Mucosa of rectum (tissue), 2 donors: ENCODE measurements around the gene ACO2.
A peak's percentile ranks its signal among the peaks of the same experiment; 100 is the strongest.
"Not testable (repeated sequence)": the region's sequence is repeated elsewhere in the genome, so short reads cannot be mapped to it uniquely, and the experiment has no call there.

Source experiments
- H3K27ac ChIP-seq, 2 donors: one replicate each; pipeline ENCODE4 v1.7.0; 2013; ENCODE audit warnings: inconsistent platforms in 2 of 2, low read depth in 2 of 2, low read length in 2 of 2
- H3K27me3 ChIP-seq, 2 donors: one replicate each; pipeline ENCODE4 v1.7.0; 2013; ENCODE audit warnings: low read length in 2 of 2; ENCODE audit not compliant: control insufficient read depth in 2 of 2, insufficient read depth in 2 of 2
- H3K36me3 ChIP-seq, 2 donors: one replicate each; pipeline ENCODE4 v1.7.0; 2013; ENCODE audit warnings: low read length in 2 of 2; ENCODE audit not compliant: control insufficient read depth in 2 of 2, insufficient read depth in 2 of 2
- H3K4me1 ChIP-seq, 2 donors: one replicate each; pipeline ENCODE4 v1.7.0; 2013; ENCODE audit warnings: low read length in 2 of 2, mild to moderate bottlenecking in 1 of 2; ENCODE audit not compliant: control insufficient read depth in 2 of 2, insufficient read depth in 2 of 2
- H3K4me3 ChIP-seq, 2 donors: one replicate each; pipeline ENCODE4 v1.7.0; 2013; ENCODE audit warnings: low read length in 2 of 2
- H3K9ac ChIP-seq, 2 donors: one replicate each; pipeline ENCODE4 v1.7.0; 2013; ENCODE audit warnings: low read length in 2 of 2, low read depth in 1 of 2, mild to moderate bottlenecking in 1 of 2
- H3K9me3 ChIP-seq, 2 donors: one replicate each; pipeline ENCODE4 v1.7.0; 2013; ENCODE audit warnings: low read length in 2 of 2; ENCODE audit not compliant: control insufficient read depth in 2 of 2
- donor health status: healthy.
- donor health status: Normal muscosa, but diverticular disease.

ACO2 gene

GRCh38 chr22:41556561-41556960 lies 87.6 kb downstream of the ACO2 start:
- H3K27ac ChIP-seq = no peak overlapping the region
- H3K4me1 ChIP-seq = peaks cover 2 to 3% of the 10 kb centered on the region in 2 donors

DNA sequence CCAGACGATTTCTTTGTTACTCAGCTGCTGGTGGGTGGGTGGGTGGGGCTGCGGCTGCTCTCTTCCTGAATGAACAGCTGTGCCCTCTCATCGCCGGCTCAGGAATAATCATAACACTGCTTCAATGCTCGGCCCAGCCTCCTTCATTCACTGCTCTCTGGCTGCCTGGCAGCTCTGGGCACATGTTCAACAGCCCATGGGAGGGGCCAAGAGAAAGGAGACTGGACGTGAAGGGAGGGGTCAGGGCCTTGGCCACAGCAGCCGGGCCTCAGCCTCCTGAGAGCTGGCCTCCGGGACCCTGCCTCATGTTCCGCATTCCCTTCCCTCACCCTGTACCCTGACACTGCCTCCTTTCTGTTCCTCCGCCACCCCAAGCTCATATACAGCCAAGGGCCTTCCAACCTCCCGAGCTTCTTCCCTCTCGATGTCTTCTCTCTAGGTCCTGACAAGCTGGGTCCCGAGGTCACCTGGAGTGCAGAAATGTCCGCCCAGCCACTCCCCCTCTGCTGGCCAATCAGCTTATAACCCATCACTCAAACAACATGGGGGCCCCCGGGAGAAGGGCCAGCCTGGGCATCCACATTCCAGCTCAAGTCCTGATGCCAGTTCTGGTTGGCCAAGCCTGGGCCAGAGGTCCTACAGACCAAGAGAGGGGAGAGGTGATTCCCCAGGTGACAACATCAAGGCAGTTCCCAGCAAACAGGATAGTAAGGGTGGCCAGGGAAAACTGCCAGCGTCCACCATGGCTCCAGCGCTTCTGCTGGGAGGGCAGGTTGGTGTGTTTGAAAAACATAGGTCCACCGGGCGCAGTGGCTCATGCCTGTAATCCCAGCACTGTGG lies 88.7 kb downstream of the ACO2 start:
- Histone ChIP-seq H3K36me3 (no peaks in the 10 kb centered on the region), H3K9ac (no peak overlapping the region), H3K27me3 (peaks cover 0 to 8% of the 10 kb centered on the region in 2 donors), H3K27ac (peak overlapping the region; percentile 17 to 35), H3K9me3 (no peaks in the 10 kb centered on the region), H3K4me1 (peaks cover 2 to 3% of the 10 kb centered on the region in 2 donors), H3K4me3 (no peak overlapping the region)

More at GRCh38 chr22:41556561-41556960, 87.6 kb downstream of the ACO2 start:
- peaks cover 0 to 8% of the 10 kb centered on the region in 2 donors for H3K27me3 ChIP-seq
- no peaks in the 10 kb centered on the region for H3K36me3 ChIP-seq
- no peak overlapping the region for H3K4me3 ChIP-seq
- no peak overlapping the region for H3K9ac ChIP-seq
- no peaks in the 10 kb centered on the region for H3K9me3 ChIP-seq

DNA sequence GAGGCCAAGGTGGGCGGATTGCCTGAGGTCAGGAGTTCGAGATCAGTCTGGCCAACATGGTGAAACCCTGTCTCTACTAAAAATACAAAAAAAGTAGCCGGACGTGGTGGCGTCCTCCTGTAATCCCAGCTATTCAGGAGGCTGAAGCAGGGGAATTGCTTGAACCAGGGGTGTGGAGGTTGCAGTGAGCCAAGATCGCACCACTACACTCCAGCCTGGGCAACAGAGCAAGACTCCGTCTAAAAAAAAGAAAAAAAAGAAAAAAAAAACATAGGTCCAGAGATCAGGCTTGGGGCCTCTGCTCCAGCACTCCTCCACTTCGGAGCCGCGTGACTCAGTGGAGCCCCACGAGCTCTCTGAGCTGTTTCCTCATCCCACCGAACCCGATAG lies 89.3 kb downstream of the ACO2 start:
- H3K9me3 ChIP-seq, H3K4me1 ChIP-seq, H3K9ac ChIP-seq, H3K27me3 ChIP-seq, H3K36me3 ChIP-seq, H3K27ac ChIP-seq, H3K4me3 ChIP-seq: not testable (repeated sequence)

GRCh38 chr22:41560095-41560471 lies 91.2 kb downstream of the ACO2 start:
- Histone ChIP-seq H3K27ac (no peak overlapping the region), H3K36me3 (no peaks in the 10 kb centered on the region), H3K9ac (no peak overlapping the region), H3K9me3 (no peaks in the 10 kb centered on the region), H3K4me1 (peaks cover 2 to 3% of the 10 kb centered on the region in 2 donors), H3K27me3 (peaks cover 0 to 8% of the 10 kb centered on the region in 2 donors), H3K4me3 (no peak overlapping the region)

DNA sequence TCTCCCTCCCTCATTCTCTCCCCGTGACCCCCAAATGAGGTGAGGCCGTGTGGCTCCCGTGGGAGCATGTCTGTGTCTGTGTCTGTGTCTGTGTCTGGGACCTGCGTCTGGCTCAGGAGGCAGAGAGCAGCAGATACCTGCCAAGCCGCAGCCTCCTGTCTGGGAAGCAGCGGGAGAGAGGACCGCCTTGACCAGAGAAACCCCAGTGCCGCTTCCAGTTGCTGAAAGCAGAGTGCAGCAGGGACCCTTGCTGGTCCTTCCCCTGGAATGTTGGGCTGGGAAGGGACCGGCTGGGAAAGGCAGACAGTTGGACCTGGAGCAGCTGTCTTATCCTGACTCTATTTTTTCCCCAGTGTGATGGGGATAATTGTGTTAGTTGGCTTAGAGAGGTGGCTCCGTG lies 92.4 kb downstream of the ACO2 start:
- H3K4me3 ChIP-seq = peak overlapping the region in 1 of 2 donors; percentile 28
- no peaks in the 10 kb centered on the region for H3K9me3 ChIP-seq
- peaks cover 0 to 8% of the 10 kb centered on the region in 2 donors for H3K27me3 ChIP-seq
- H3K4me1 ChIP-seq = peaks cover 2 to 3% of the 10 kb centered on the region in 2 donors
- no peaks in the 10 kb centered on the region for H3K36me3 ChIP-seq
- no peak overlapping the region for H3K9ac ChIP-seq
- H3K27ac ChIP-seq = no peak overlapping the region

- Histone ChIP-seq H3K36me3 (no peaks in the 10 kb centered on the region), H3K9me3 (no peaks in the 10 kb centered on the region), H3K4me3 (no peak overlapping the region), H3K4me1 (peaks cover 2 to 3% of the 10 kb centered on the region in 2 donors), H3K27ac (no peak overlapping the region), H3K27me3 (peaks cover 0 to 8% of the 10 kb centered on the region in 2 donors), H3K9ac (no peak overlapping the region)
These were observed 92.9 kb downstream of the ACO2 start for GRCh38 chr22:41561788-41562187.

- H3K9ac ChIP-seq = no peak overlapping the region
- no peak overlapping the region for H3K4me3 ChIP-seq
- H3K9me3 ChIP-seq = no peaks in the 10 kb centered on the region
- no peaks in the 10 kb centered on the region for H3K36me3 ChIP-seq
- H3K4me1 ChIP-seq = peaks cover 0 to 2% of the 10 kb centered on the region in 2 donors
- no peak overlapping the region for H3K27ac ChIP-seq
- peaks cover 0 to 8% of the 10 kb centered on the region in 2 donors for H3K27me3 ChIP-seq
These were observed 93.5 kb downstream of the ACO2 start for GRCh38 chr22:41562461-41562860.

- Histone ChIP-seq H3K9me3 (no peaks in the 10 kb centered on the region), H3K36me3 (no peaks in the 10 kb centered on the region), H3K27ac (no peak overlapping the region), H3K4me1 (no peaks in the 10 kb centered on the region), H3K27me3 (peaks cover 0 to 8% of the 10 kb centered on the region in 2 donors), H3K4me3 (no peak overlapping the region), H3K9ac (no peak overlapping the region)
These were observed 94.3 kb downstream of the ACO2 start for GRCh38 chr22:41563051-41563711.

DNA sequence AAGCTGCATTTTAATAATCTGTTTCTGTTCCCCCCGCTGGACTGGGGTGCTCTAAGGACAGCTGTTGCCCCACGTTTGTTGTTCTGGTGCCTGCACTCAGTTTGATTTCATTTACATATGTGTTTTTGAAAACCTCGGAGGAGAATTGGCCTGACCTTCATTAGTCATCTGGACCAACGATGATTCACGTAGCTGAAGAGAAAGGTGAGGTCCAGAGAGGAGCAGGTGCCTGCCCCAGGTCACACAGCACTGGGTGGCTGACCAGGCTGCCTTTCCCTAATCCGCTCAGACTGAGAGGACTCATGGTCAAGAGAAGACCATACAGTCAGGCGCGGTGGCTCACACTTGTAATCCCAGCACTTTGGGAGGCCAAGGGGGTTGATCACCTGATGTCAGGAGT lies 95.6 kb downstream of the ACO2 start:
- Histone ChIP-seq H3K9me3 (no peaks in the 10 kb centered on the region), H3K36me3 (no peaks in the 10 kb centered on the region), H3K4me3 (no peak overlapping the region), H3K9ac (no peak overlapping the region), H3K4me1 (no peaks in the 10 kb centered on the region), H3K27ac (no peak overlapping the region), H3K27me3 (peaks cover 0 to 8% of the 10 kb centered on the region in 2 donors)

DNA sequence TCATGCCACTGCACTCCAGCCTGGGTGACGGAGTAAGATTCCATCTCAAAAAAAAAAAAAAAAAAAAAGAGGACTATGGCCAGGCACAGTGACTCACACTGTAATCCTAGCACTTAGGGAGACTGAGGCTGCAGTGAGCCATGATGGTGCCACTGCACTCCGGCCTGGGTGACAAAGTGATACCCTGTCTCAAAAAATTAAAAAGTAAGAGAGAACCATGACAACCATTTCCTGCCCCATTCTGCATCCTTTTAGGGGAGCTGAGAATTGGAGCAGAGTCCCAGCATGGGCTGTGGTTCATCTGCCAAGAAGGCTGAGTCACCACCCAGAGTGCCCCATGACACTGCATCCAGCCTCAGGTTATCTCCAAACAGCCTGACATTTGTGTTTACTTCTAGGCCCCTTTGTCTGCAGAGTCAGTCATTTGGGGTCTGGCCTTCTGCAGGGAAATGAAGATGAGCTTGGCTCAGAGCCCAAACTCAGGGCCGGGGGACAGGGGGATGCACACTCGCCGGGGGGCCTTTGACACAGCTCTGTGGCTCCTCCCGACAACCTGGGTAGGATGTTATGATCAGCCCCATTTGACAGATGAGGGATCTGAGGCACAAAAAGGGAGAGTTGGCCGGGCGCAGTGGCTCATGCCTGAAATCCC lies 96.6 kb downstream of the ACO2 start:
- H3K4me3 ChIP-seq = no peak overlapping the region
- H3K4me1 ChIP-seq = no peaks in the 10 kb centered on the region
- H3K9ac ChIP-seq = no peak overlapping the region
- no peak overlapping the region for H3K27ac ChIP-seq
- H3K27me3 ChIP-seq = peaks cover 0 to 8% of the 10 kb centered on the region in 2 donors
- H3K36me3 ChIP-seq = no peaks in the 10 kb centered on the region
- no peaks in the 10 kb centered on the region for H3K9me3 ChIP-seq
